HCT116 (cell line): ENCODE results near the gene SOX18. TPM values are rescaled to one million over a fixed set of nuclear protein-coding genes. Genes with fewer than 3 reads are reported as not detected.

Experiments used
- ATAC-seq: fragments of 200-7000 bp; cut with Tn5 transposase; 2 replicates; pipeline ENCODE4 v1.9.1; 2020; ENCODE audit warnings: mild to moderate bottlenecking, moderate library complexity
- BruUV-seq: library from RNA; stranded (reverse); fragments of 400-500 nt; replicated peaks from 2 replicates; lab custom pipeline; 2021; lab: Mats Ljungman, UMichigan
- CTCF ChIA-PET: fragments of 300-600 bp; sonication (Branson Sonifier 250); formaldehyde crosslinking; loops from one replicate; lab custom pipeline; 2021; ENCODE audit warnings: antibody characterized with exemption; lab: Charles Lee
- POLR2A ChIA-PET: fragments of 300-600, 350-600 bp; sonication (Branson Sonifier 250); formaldehyde crosslinking; loops from one replicate; lab custom pipeline; 2021; ENCODE audit warnings: antibody characterized with exemption; lab: Charles Lee
- RAD21 ChIA-PET, 2 experiments: fragments of 300-600 bp; sonication (Branson Sonifier 250); formaldehyde crosslinking; loops; one replicate each; lab custom pipeline; 2023; ENCODE audit warnings: low total read pairs in 2 of 2; ENCODE audit not compliant: uncharacterized antibody in 2 of 2, unreplicated experiment in 2 of 2, low non-redundant PET in 1 of 2; lab: Charles Lee
- DNase-seq: peaks from one replicate; pipeline ENCODE4 v3.0.0-alpha.2; 2010; ENCODE audit warnings: low read depth, low spot score
- H2AFZ ChIP-seq: fragments of 200-600 bp; shearing (Covaris generic), sonication (generic); 2 replicates; pipeline ENCODE4 v1.6.1; 2017; ENCODE audit warnings: low read depth, mixed run types, mixed read lengths, antibody characterized with exemption, low read length; ENCODE audit not compliant: poor library complexity, severe bottlenecking
- H3K27ac ChIP-seq: 2 replicates; pipeline ENCODE4 v1.5.1; 2012; ENCODE audit warnings: low read depth, low read length
- H3K27me3 ChIP-seq: fragments of 200-600 bp; sonication (generic); 2 replicates; pipeline ENCODE4 v1.6.1; 2016; ENCODE audit warnings: mixed run types, low read length, mixed read lengths; ENCODE audit not compliant: insufficient read depth
- H3K36me3 ChIP-seq, 2 experiments: fragments of 200-500 bp in 1 of 2; fragments of 200-600 bp in 1 of 2; sonication (Bioruptor generic) in 1 of 2; sonication (generic) in 1 of 2; 2 replicates each; pipeline versions ENCODE4 v1.5.1 to v1.6.1; 2014 to 2016; ENCODE audit warnings: low read length in 2 of 2, inconsistent platforms in 1 of 2, mixed read lengths in 1 of 2, mixed run types in 1 of 2; ENCODE audit not compliant: insufficient read depth in 2 of 2, control insufficient read depth in 1 of 2
- H3K4me1 ChIP-seq, 2 experiments: fragments of 200-600 bp in 1 of 2; sonication (generic) in 1 of 2; 2 replicates each; pipeline versions ENCODE4 v1.5.1 to v1.6.1; 2012 to 2017; ENCODE audit warnings: low read length in 2 of 2, inconsistent platforms in 1 of 2, mild to moderate bottlenecking in 1 of 2, mixed read lengths in 1 of 2, mixed run types in 1 of 2, moderate library complexity in 1 of 2; ENCODE audit not compliant: insufficient read depth in 2 of 2, control insufficient read depth in 1 of 2
- H3K4me2 ChIP-seq: fragments of 200-600 bp; sonication (generic); 2 replicates; pipeline ENCODE4 v1.6.1; 2017; ENCODE audit warnings: mixed run types, low read length, mixed read lengths
- H3K4me3 ChIP-seq, 2 experiments: fragments of 200-600 bp in 1 of 2; sonication (generic) in 1 of 2; replicated peaks in 1 of 2; 2 replicates each; pipeline ENCODE4 v1.5.1; 2011 to 2016; ENCODE audit warnings: low read length in 2 of 2, control low read depth in 1 of 2, low read depth in 1 of 2, mild to moderate bottlenecking in 1 of 2, mixed read lengths in 1 of 2, mixed run types in 1 of 2
- H3K79me2 ChIP-seq: fragments of 200-600 bp; sonication (generic); 2 replicates; pipeline ENCODE4 v1.6.1; 2017; ENCODE audit warnings: mild to moderate bottlenecking, mixed run types, low read length, moderate library complexity, mixed read lengths; ENCODE audit not compliant: insufficient read depth
- H3K9ac ChIP-seq: fragments of 200-600 bp; sonication (generic); 2 replicates; pipeline ENCODE4 v1.6.1; 2016; ENCODE audit warnings: low read length, mixed read lengths
- H3K9me2 ChIP-seq: fragments of 200-600 bp; sonication (generic), shearing (Covaris generic); 2 replicates; pipeline ENCODE4 v1.6.1; 2017; ENCODE audit warnings: mixed run types, mild to moderate bottlenecking, moderate library complexity; ENCODE audit not compliant: insufficient read depth
- H3K9me3 ChIP-seq, 2 experiments: fragments of 200-500 bp in 1 of 2; fragments of 200-600 bp in 1 of 2; sonication (Bioruptor generic) in 1 of 2; sonication (generic) in 1 of 2; 2 replicates each; pipeline ENCODE4 v1.6.1; 2014 to 2017; ENCODE audit warnings: low read length in 2 of 2, mixed read lengths in 2 of 2, inconsistent platforms in 1 of 2, low read depth in 1 of 2, mild to moderate bottlenecking in 1 of 2, mixed run types in 1 of 2, moderate library complexity in 1 of 2; ENCODE audit not compliant: control insufficient read depth in 1 of 2, insufficient read depth in 1 of 2
- H4K20me1 ChIP-seq: fragments of 200-600 bp; sonication (generic), shearing (Covaris generic); 2 replicates; pipeline ENCODE4 v1.6.1; 2017; ENCODE audit warnings: mixed run types, mild to moderate bottlenecking, moderate library complexity; ENCODE audit not compliant: insufficient read depth
- CEBPB ChIP-seq: IDR thresholded peaks from 2 replicates; pipeline ENCODE4 v1.6.1; 2012; ENCODE audit warnings: low read depth
- POLR2AphosphoS5 ChIP-seq: IDR thresholded peaks from 2 replicates; pipeline ENCODE4 v1.6.1; 2011; ENCODE audit warnings: mild to moderate bottlenecking, low read depth, low read length, moderate library complexity
- RAD21 ChIP-seq: IDR thresholded peaks from 2 replicates; pipeline ENCODE4 v1.6.1; 2012; ENCODE audit warnings: low read depth, mild to moderate bottlenecking
- SRF ChIP-seq: IDR thresholded peaks from 2 replicates; pipeline ENCODE4 v1.6.1; 2012; ENCODE audit warnings: low read depth
- ZBTB33 ChIP-seq: IDR thresholded peaks from 2 replicates; pipeline ENCODE4 v1.6.1; 2011; ENCODE audit warnings: mild to moderate bottlenecking, low read length, moderate library complexity; ENCODE audit not compliant: insufficient replicate concordance; ENCODE audit errors: extremely low read depth
- intact Hi-C: fragments of 100-400 bp; cut with micrococcal nuclease; formaldehyde crosslinking; loops from 2 replicates; pipeline ENCODE4 v1.10.0; 2022
- total RNA-seq: library from RNA; stranded (reverse); gene quantifications from one replicate; pipeline ENCODE4 v1.2.1, GENCODE V29; 2021; ENCODE audit not compliant: unreplicated experiment
- TF ChIP-seq, protein P1 (sequence below), 3 experiments: fragments of 200-600 bp in 1 of 3; sonication (generic) in 1 of 3; IDR thresholded peaks in 2 of 3; conservative IDR thresholded peaks in 1 of 3; 2 replicates each; pipeline ENCODE4 v1.5.1; 2012 to 2017; ENCODE audit warnings: low read depth in 2 of 3, low read length in 2 of 3, antibody characterized with exemption in 1 of 3, borderline replicate concordance in 1 of 3, control low read depth in 1 of 3, mild to moderate bottlenecking in 1 of 3, mixed read lengths in 1 of 3, mixed run types in 1 of 3, moderate library complexity in 1 of 3; ENCODE audit not compliant: insufficient read depth in 1 of 3

Gene SOX18
- total RNA-seq, 1 experiment from 2014 or later, result 3.3 TPM

GRCh38 chr20:64091340-64091739, 41.9 kb upstream of the SOX18 start:
- BruUV-seq, result no TSS peak
- CTCF ChIA-PET, result no interaction called here
- peaks cover 6% of the 10 kb centered on the region in 2 experiments; a peak in 2 of 4 replicates for H3K9me3 ChIP-seq

More at GRCh38 chr20:64091340-64091739, 41.9 kb upstream of the SOX18 start:
- Histone ChIP-seq H3K4me2 (no peak overlapping the region), H3K79me2 (no peaks in the 10 kb centered on the region), H2AFZ (no peak overlapping the region), H3K36me3 (no peaks in the 10 kb centered on the region), H3K4me1 (no peaks in the 10 kb centered on the region), H3K27ac (no peak overlapping the region), H3K9me2 (no peaks in the 10 kb centered on the region), H3K4me3 (no peak overlapping the region), H3K27me3 (no peaks in the 10 kb centered on the region), H4K20me1 (no peaks in the 10 kb centered on the region), H3K9ac (no peak overlapping the region)
- DNase-seq (no peak), ATAC-seq (no peak)
- intact Hi-C loops, result no loop called here
- no peak for TF ChIP-seq ZBTB33
- no peak for TF ChIP-seq POLR2AphosphoS5
- TF ChIP-seq CEBPB, result no peak
- no peak for TF ChIP-seq RAD21
- TF ChIP-seq SRF, result no peak
- TF ChIP-seq, protein P1, sequence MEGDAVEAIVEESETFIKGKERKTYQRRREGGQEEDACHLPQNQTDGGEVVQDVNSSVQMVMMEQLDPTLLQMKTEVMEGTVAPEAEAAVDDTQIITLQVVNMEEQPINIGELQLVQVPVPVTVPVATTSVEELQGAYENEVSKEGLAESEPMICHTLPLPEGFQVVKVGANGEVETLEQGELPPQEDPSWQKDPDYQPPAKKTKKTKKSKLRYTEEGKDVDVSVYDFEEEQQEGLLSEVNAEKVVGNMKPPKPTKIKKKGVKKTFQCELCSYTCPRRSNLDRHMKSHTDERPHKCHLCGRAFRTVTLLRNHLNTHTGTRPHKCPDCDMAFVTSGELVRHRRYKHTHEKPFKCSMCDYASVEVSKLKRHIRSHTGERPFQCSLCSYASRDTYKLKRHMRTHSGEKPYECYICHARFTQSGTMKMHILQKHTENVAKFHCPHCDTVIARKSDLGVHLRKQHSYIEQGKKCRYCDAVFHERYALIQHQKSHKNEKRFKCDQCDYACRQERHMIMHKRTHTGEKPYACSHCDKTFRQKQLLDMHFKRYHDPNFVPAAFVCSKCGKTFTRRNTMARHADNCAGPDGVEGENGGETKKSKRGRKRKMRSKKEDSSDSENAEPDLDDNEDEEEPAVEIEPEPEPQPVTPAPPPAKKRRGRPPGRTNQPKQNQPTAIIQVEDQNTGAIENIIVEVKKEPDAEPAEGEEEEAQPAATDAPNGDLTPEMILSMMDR (IDR thresholded peaks at IDR 0.05 in 2 of 3, conservative IDR thresholded peaks at IDR 0.05 in 1 of 3; ENCODE audit: borderline replicate concordance in 1 of 3, insufficient read depth in 1 of 3, low read depth in 2 of 3, low read length in 2 of 3), result no peak
- POLR2A ChIA-PET, result no interaction called here
- RAD21 ChIA-PET, result no interaction called here
